Neural cell (in vitro differentiated cells): Measurements from ENCODE around the gene MRPS27. TPM values are rescaled to one million over a fixed set of nuclear protein-coding genes. Genes with fewer than 3 reads are reported as not detected.

Experiments used
- H2AFZ ChIP-seq: fragments of 200-600, 300-800 bp; sonication (generic), shearing (Covaris generic); 2 replicates; pipeline ENCODE4 v1.6.0; 2014; ENCODE audit warnings: low read depth, mild to moderate bottlenecking, antibody characterized with exemption, low read length, moderate library complexity
- H3F3A ChIP-seq: fragments of 200-600 bp; shearing (Covaris generic); 2 replicates; pipeline ENCODE4 v1.6.1; 2016; ENCODE audit warnings: mild to moderate bottlenecking, moderate library complexity, mixed read lengths, antibody characterized with exemption, low read length; ENCODE audit not compliant: insufficient read depth, poor library complexity, severe bottlenecking
- H3K27ac ChIP-seq: fragments of 200-600, 300-800 bp; sonication (generic), shearing (Covaris generic); 2 replicates; pipeline ENCODE4 v1.5.1; 2014; ENCODE audit warnings: mild to moderate bottlenecking, low read length, moderate library complexity
- H3K27me3 ChIP-seq: fragments of 300-800, 200-600 bp; sonication (generic), shearing (Covaris generic); 2 replicates; pipeline ENCODE4 v1.6.0; 2014; ENCODE audit warnings: mild to moderate bottlenecking, low read depth, low read length, moderate library complexity; ENCODE audit not compliant: insufficient read depth
- H3K36me3 ChIP-seq: fragments of 300-800, 200-600 bp; sonication (generic), shearing (Covaris generic); 2 replicates; pipeline ENCODE4 v1.5.1; 2014; ENCODE audit warnings: mild to moderate bottlenecking, antibody characterized with exemption, low read length, moderate library complexity; ENCODE audit not compliant: insufficient read depth
- H3K4me2 ChIP-seq: fragments of 300-800, 200-600 bp; sonication (generic), shearing (Covaris generic); 2 replicates; pipeline ENCODE4 v1.6.0; 2014; ENCODE audit warnings: mild to moderate bottlenecking, low read length
- H3K4me3 ChIP-seq: fragments of 300-800, 200-600 bp; sonication (generic), shearing (Covaris generic); 2 replicates; pipeline ENCODE4 v1.5.1; 2014; ENCODE audit warnings: mild to moderate bottlenecking, low read length, moderate library complexity
- H3K79me2 ChIP-seq: fragments of 200-600 bp; shearing (Covaris generic); replicated peaks from 2 replicates; pipeline ENCODE4 v1.6.0; 2014; ENCODE audit warnings: mild to moderate bottlenecking, low read length, moderate library complexity; ENCODE audit not compliant: insufficient read depth
- H3K9ac ChIP-seq: fragments of 300-800, 200-600 bp; sonication (generic), shearing (Covaris generic); 2 replicates; pipeline ENCODE4 v1.6.1; 2016; ENCODE audit warnings: mild to moderate bottlenecking, low read length, mixed read lengths
- H3K9me2 ChIP-seq: fragments of 200-600 bp; shearing (Covaris generic); 2 replicates; pipeline ENCODE4 v1.6.1; 2016; ENCODE audit warnings: mild to moderate bottlenecking, low read length, mixed read lengths; ENCODE audit not compliant: insufficient read depth
- H3K9me3 ChIP-seq: fragments of 200-600, 300-800 bp; sonication (generic), shearing (Covaris generic); 2 replicates; pipeline ENCODE4 v1.6.1; 2016; ENCODE audit warnings: mild to moderate bottlenecking, mixed run types, low read length, moderate library complexity, mixed read lengths
- H4K20me1 ChIP-seq: fragments of 200-600 bp; shearing (Covaris generic); 2 replicates; pipeline ENCODE4 v1.6.1; 2016; ENCODE audit warnings: mild to moderate bottlenecking, mixed run types; ENCODE audit not compliant: insufficient read depth
- EP300 ChIP-seq: fragments of 450-650 bp; conservative IDR thresholded peaks from 2 replicates; pipeline ENCODE4 v1.6.1; 2014; ENCODE audit warnings: antibody characterized with exemption, mild to moderate bottlenecking, moderate library complexity; ENCODE audit not compliant: poor library complexity, severe bottlenecking
- EZH2 ChIP-seq: fragments of 200-600, 300-800 bp; shearing (Covaris generic), sonication (generic); IDR thresholded peaks from 2 replicates; pipeline ENCODE4 v1.6.1; 2014; ENCODE audit warnings: antibody characterized with exemption, low read length, borderline replicate concordance, mild to moderate bottlenecking; ENCODE audit not compliant: insufficient read depth, poor library complexity, severe bottlenecking
- MXI1 ChIP-seq: fragments of 450-650 bp; conservative IDR thresholded peaks from 2 replicates; pipeline ENCODE4 v1.6.1; 2014; ENCODE audit warnings: antibody characterized with exemption, mild to moderate bottlenecking; ENCODE audit not compliant: poor library complexity, severe bottlenecking
- POLR2AphosphoS5 ChIP-seq: IDR thresholded peaks from 2 replicates; pipeline ENCODE4 v1.6.1; 2012
- RAD21 ChIP-seq: fragments of 450-650 bp; conservative IDR thresholded peaks from 2 replicates; pipeline ENCODE4 v1.6.1; 2014; ENCODE audit warnings: antibody characterized with exemption, mild to moderate bottlenecking, moderate library complexity
- SMC3 ChIP-seq: fragments of 450-650 bp; conservative IDR thresholded peaks from 2 replicates; pipeline ENCODE4 v1.6.1; 2014; ENCODE audit warnings: antibody characterized with exemption, mild to moderate bottlenecking, moderate library complexity; ENCODE audit not compliant: poor library complexity
- TAF1 ChIP-seq: IDR thresholded peaks from 2 replicates; pipeline ENCODE4 v1.6.1; 2012; ENCODE audit warnings: low read depth
- polyA plus RNA-seq: library from polyadenylated mRNA; depleted of rRNA; stranded (reverse); fragments of >200 nt; gene quantifications from 2 replicates; pipeline ENCODE4 v1.2.3, GENCODE V29; 2014
- TF ChIP-seq, protein P1 (sequence below): fragments of 450-650 bp; IDR thresholded peaks from 2 replicates; pipeline ENCODE4 v1.5.1; 2014; ENCODE audit warnings: antibody characterized with exemption, mild to moderate bottlenecking, moderate library complexity; ENCODE audit not compliant: poor library complexity, severe bottlenecking
- TF ChIP-seq, protein P2 (sequence below): IDR thresholded peaks from 2 replicates; pipeline ENCODE4 v1.6.1; 2012; ENCODE audit warnings: borderline replicate concordance

The MRPS27 gene
- polyA plus RNA-seq, 1 donor from 2014 or later: 36.7 TPM

DNA sequence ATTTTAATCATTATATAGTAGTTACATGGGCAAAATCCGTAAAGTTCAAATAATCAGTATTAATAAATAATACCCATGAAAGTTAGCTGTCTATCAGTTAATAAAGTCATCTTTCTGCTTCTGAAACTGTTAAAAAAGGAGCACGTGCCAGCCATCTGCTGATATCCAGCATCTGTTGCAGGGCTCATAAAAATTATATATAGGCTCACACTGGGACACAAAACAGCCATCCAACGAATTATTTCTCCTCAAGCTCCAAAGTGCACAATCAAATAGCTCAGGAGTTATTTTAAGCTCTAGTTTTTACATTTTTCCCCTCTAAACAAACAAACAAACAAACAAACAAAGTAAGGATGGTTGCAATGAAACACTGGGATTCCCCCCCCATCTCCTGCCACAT lies 48.3 kb downstream of the MRPS27 start:
- Histone ChIP-seq H3F3A (no peaks in the 10 kb centered on the region), H3K9me2 (no peaks in the 10 kb centered on the region), H3K9me3 (no peaks in the 10 kb centered on the region), H3K27ac (no peak overlapping the region), H2AFZ (no peak overlapping the region), H3K36me3 (no peaks in the 10 kb centered on the region), H3K79me2 (no peaks in the 10 kb centered on the region), H3K9ac (no peak overlapping the region), H3K4me2 (no peak overlapping the region), H3K4me3 (no peak overlapping the region), H3K27me3 (no peaks in the 10 kb centered on the region), H4K20me1 (no peaks in the 10 kb centered on the region)
- TF ChIP-seq EZH2 (no peak), EP300 (no peak), TAF1 (no peak), SMC3 (no peak), RAD21 (no peak), MXI1 (no peak), POLR2AphosphoS5 (no peak)
- TF ChIP-seq, protein P1, sequence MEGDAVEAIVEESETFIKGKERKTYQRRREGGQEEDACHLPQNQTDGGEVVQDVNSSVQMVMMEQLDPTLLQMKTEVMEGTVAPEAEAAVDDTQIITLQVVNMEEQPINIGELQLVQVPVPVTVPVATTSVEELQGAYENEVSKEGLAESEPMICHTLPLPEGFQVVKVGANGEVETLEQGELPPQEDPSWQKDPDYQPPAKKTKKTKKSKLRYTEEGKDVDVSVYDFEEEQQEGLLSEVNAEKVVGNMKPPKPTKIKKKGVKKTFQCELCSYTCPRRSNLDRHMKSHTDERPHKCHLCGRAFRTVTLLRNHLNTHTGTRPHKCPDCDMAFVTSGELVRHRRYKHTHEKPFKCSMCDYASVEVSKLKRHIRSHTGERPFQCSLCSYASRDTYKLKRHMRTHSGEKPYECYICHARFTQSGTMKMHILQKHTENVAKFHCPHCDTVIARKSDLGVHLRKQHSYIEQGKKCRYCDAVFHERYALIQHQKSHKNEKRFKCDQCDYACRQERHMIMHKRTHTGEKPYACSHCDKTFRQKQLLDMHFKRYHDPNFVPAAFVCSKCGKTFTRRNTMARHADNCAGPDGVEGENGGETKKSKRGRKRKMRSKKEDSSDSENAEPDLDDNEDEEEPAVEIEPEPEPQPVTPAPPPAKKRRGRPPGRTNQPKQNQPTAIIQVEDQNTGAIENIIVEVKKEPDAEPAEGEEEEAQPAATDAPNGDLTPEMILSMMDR: no peak
- TF ChIP-seq, protein P2, sequence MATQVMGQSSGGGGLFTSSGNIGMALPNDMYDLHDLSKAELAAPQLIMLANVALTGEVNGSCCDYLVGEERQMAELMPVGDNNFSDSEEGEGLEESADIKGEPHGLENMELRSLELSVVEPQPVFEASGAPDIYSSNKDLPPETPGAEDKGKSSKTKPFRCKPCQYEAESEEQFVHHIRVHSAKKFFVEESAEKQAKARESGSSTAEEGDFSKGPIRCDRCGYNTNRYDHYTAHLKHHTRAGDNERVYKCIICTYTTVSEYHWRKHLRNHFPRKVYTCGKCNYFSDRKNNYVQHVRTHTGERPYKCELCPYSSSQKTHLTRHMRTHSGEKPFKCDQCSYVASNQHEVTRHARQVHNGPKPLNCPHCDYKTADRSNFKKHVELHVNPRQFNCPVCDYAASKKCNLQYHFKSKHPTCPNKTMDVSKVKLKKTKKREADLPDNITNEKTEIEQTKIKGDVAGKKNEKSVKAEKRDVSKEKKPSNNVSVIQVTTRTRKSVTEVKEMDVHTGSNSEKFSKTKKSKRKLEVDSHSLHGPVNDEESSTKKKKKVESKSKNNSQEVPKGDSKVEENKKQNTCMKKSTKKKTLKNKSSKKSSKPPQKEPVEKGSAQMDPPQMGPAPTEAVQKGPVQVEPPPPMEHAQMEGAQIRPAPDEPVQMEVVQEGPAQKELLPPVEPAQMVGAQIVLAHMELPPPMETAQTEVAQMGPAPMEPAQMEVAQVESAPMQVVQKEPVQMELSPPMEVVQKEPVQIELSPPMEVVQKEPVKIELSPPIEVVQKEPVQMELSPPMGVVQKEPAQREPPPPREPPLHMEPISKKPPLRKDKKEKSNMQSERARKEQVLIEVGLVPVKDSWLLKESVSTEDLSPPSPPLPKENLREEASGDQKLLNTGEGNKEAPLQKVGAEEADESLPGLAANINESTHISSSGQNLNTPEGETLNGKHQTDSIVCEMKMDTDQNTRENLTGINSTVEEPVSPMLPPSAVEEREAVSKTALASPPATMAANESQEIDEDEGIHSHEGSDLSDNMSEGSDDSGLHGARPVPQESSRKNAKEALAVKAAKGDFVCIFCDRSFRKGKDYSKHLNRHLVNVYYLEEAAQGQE: no peak

DNA sequence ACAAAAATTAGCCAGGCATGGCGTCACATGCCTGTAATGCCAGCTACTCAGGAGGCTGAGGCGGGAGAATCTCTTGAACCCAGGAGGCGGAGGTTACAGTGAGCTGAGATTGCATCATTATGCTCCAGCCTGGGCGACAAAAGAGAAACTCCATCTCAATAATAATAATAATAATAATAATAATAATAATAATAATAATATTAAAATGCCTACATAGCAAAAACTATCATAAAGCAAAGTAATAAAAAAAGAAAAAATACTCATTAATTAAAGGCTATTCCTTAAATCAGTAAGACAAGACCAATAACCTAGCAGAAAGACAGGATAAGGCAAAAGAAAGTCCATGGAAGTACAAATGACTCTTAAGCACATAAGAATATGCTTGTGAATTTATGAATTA lies 50.0 kb downstream of the MRPS27 start:
- TF ChIP-seq MXI1 (no peak), TAF1 (no peak), POLR2AphosphoS5 (no peak), EZH2 (no peak), SMC3 (no peak), EP300 (no peak), RAD21 (no peak)
- TF ChIP-seq, protein P2: no peak
- TF ChIP-seq, protein P1: no peak
- no peaks in the 10 kb centered on the region for H3F3A ChIP-seq
- H2AFZ ChIP-seq: no peak overlapping the region
- no peak overlapping the region for H3K4me3 ChIP-seq
- H3K9me3 ChIP-seq: no peaks in the 10 kb centered on the region
- no peaks in the 10 kb centered on the region for H3K79me2 ChIP-seq
- H3K9me2 ChIP-seq: no peaks in the 10 kb centered on the region
- no peaks in the 10 kb centered on the region for H3K36me3 ChIP-seq
- no peak overlapping the region for H3K9ac ChIP-seq
- no peaks in the 10 kb centered on the region for H3K27me3 ChIP-seq
- no peak overlapping the region for H3K27ac ChIP-seq
- H4K20me1 ChIP-seq: no peaks in the 10 kb centered on the region
- no peak overlapping the region for H3K4me2 ChIP-seq
